ENCODE data around the gene PAPOLA.

Gene PAPOLA

GRCh38 chr14:96568621-96569020 is 66.4 kb downstream of the PAPOLA start:
- TF ChIP-seq CTCF (IDR thresholded peaks at IDR 0.05), result no peak

GRCh38 chr14:96571311-96571710 is 69.1 kb downstream of the PAPOLA start:
- TF ChIP-seq CTCF (IDR thresholded peaks at IDR 0.05), result no peak

- no peak for TF ChIP-seq CTCF (IDR thresholded peaks at IDR 0.05)
Measured at GRCh38 chr14:96573473-96574100, 71.4 kb downstream of the PAPOLA start.

- TF ChIP-seq CTCF (IDR thresholded peaks at IDR 0.05), result no peak
Measured at GRCh38 chr14:96574171-96574632, 72.0 kb downstream of the PAPOLA start.

GRCh38 chr14:96574633-96575632 is 72.8 kb downstream of the PAPOLA start:
- no peak for TF ChIP-seq CTCF (IDR thresholded peaks at IDR 0.05)

GRCh38 chr14:96576359-96576758 is 74.2 kb downstream of the PAPOLA start:
- TF ChIP-seq CTCF (IDR thresholded peaks at IDR 0.05), result no peak

- no peak for TF ChIP-seq CTCF (IDR thresholded peaks at IDR 0.05)
Measured at GRCh38 chr14:96576937-96577336, 74.8 kb downstream of the PAPOLA start.

Data from LNCAP (cell line).